ENCODE measurements around the gene DISC1. TPM values are rescaled to one million over a fixed set of nuclear protein-coding genes. Genes with fewer than 3 reads are reported as not detected.

DISC1 gene
- polyA plus RNA-seq, 3 donors = 5.5 to 14.7 (median 5.8) TPM

DNA sequence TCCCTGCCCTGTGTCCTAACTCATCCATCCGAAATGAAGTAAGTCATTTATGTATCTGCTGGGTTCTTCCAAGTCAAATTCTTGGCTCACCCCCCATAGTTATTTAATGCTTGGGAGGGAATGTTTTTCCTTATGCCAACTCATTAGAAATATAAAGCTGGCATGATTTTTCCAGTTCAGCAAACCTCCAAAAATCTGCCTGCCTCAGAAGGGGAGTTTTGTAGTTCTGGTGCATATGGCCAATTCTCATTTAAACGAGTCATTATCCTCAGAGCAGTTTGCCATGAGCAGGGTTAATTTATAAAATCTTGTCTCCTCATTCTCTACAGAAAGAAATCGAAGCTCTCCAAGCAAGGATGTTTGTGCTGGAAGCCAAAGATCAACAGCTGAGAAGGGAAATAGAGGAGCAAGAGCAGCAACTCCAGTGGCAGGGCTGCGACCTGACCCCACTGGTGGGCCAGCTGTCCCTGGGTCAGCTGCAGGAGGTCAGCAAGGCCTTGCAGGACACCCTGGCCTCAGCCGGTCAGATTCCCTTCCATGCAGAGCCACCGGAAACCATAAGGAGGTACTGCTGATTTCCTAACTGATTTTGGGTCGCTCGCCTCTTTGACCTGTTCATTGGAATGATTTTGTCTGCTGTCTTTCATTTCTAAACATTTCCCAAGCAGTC lies 144.1 kb downstream of the DISC1 start:
- Histone ChIP-seq H3K36me3 (replicated peaks in 1 of 2; ENCODE audit: control insufficient read depth in 1 of 2, insufficient read depth in 2 of 2, low read length in 2 of 2) (peaks cover 47 to 61% of the 10 kb centered on the region in 2 donors), H3K9me3 (replicated peaks in 1 of 2; ENCODE audit: control insufficient read depth in 1 of 2, insufficient read depth in 1 of 2, low read length in 2 of 2) (no peaks in the 10 kb centered on the region), H4K20me1 (ENCODE audit: insufficient read depth, low read length) (peaks cover 7% of the 10 kb centered on the region), H3K79me2 (ENCODE audit: insufficient read depth, low read length) (peaks cover 7% of the 10 kb centered on the region), H3K9ac (ENCODE audit: insufficient read depth, low read length, poor library complexity, severe bottlenecking) (no peak overlapping the region), H2AFZ (ENCODE audit: insufficient read depth, low read depth, low read length, poor library complexity, severe bottlenecking) (no peak overlapping the region), H3K27ac (ENCODE audit: low read depth in 1 of 2, low read length in 2 of 2) (no peak overlapping the region), H3K4me1 (ENCODE audit: control insufficient read depth in 1 of 2, insufficient read depth in 2 of 2, low read length in 2 of 2) (peaks cover 25 to 28% of the 10 kb centered on the region in 2 donors), H3K27me3 (ENCODE audit: control insufficient read depth in 2 of 2, insufficient read depth in 2 of 2, low read length in 2 of 2) (no peaks in the 10 kb centered on the region), H3K4me3 (replicated peaks in 1 of 3; ENCODE audit: low read depth in 2 of 3, low read length in 3 of 3) (no peak overlapping the region), H3K4me2 (replicated peaks; ENCODE audit: extremely low read depth, low read length, poor library complexity, severe bottlenecking) (no peak overlapping the region)
- Mint-ChIP-seq H3K4me3 (no peak overlapping the region), H3K27ac (no peak overlapping the region), H3K9me3 (peaks cover 0 to 2% (median 0%) of the 10 kb centered on the region in 7 donors), H3K4me1 (peaks cover 28% of the 10 kb centered on the region), H3K27me3 (ENCODE audit: low read depth in 3 of 3) (no peaks in the 10 kb centered on the region), H3K36me3 (peaks cover 64 to 78% of the 10 kb centered on the region in 2 donors)
- 100% methylated on average over 1 of the region's 8 CpGs for WGBS (ENCODE audit: insufficient coverage)
- intact Hi-C loops (cut with micrococcal nuclease) = no loop called here
- TF ChIP-seq, protein P1, sequence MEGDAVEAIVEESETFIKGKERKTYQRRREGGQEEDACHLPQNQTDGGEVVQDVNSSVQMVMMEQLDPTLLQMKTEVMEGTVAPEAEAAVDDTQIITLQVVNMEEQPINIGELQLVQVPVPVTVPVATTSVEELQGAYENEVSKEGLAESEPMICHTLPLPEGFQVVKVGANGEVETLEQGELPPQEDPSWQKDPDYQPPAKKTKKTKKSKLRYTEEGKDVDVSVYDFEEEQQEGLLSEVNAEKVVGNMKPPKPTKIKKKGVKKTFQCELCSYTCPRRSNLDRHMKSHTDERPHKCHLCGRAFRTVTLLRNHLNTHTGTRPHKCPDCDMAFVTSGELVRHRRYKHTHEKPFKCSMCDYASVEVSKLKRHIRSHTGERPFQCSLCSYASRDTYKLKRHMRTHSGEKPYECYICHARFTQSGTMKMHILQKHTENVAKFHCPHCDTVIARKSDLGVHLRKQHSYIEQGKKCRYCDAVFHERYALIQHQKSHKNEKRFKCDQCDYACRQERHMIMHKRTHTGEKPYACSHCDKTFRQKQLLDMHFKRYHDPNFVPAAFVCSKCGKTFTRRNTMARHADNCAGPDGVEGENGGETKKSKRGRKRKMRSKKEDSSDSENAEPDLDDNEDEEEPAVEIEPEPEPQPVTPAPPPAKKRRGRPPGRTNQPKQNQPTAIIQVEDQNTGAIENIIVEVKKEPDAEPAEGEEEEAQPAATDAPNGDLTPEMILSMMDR (IDR thresholded peaks at IDR 0.05) = no peak
- DNase-seq = no peak

DNA sequence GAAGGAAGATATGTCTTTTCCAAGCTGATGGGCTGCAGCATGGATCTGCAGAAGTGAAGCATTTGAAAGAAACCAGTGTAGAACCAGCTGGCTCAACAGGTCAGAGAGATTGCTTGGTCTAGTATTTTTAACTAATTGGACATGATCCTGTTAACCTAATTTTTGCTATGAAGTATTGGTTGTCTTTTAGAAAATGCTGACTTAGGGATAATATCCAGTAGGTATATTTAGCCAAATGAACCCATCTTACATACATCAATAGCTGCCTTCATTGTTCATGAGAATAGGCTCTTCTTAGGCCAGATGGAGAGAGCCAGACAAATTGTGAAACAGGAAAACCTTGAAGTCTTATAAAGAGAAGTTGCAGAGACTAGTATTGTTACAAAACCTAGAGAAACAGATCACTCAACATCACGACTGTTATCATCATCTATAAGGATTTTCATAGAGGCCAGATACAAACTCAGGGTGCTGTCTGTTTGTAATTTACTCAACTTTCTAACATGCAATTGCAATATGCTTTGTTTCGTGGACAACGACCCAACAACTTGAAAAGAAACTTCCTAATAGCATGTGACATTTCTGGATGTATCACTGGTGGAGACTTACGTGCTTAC lies 148.2 kb downstream of the DISC1 start:
- Histone ChIP-seq H3K4me3 (replicated peaks in 1 of 3; ENCODE audit: low read depth in 2 of 3, low read length in 3 of 3) (peak overlapping the region in 1 of 3 experiments; percentile 20), H3K27ac (ENCODE audit: low read depth in 1 of 2, low read length in 2 of 2) (peak overlapping the region; percentile 64 to 85), H3K79me2 (ENCODE audit: insufficient read depth, low read length) (peaks cover 38% of the 10 kb centered on the region), H2AFZ (ENCODE audit: insufficient read depth, low read depth, low read length, poor library complexity, severe bottlenecking) (no peak overlapping the region), H3K9ac (ENCODE audit: insufficient read depth, low read length, poor library complexity, severe bottlenecking) (no peak overlapping the region), H3K27me3 (ENCODE audit: control insufficient read depth in 2 of 2, insufficient read depth in 2 of 2, low read length in 2 of 2) (no peaks in the 10 kb centered on the region), H3K9me3 (replicated peaks in 1 of 2; ENCODE audit: control insufficient read depth in 1 of 2, insufficient read depth in 1 of 2, low read length in 2 of 2) (no peaks in the 10 kb centered on the region), H3K36me3 (replicated peaks in 1 of 2; ENCODE audit: control insufficient read depth in 1 of 2, insufficient read depth in 2 of 2, low read length in 2 of 2) (peaks cover 24 to 30% of the 10 kb centered on the region in 2 donors), H3K4me1 (ENCODE audit: control insufficient read depth in 1 of 2, insufficient read depth in 2 of 2, low read length in 2 of 2) (peaks cover 67 to 70% of the 10 kb centered on the region in 2 donors), H3K4me2 (replicated peaks; ENCODE audit: extremely low read depth, low read length, poor library complexity, severe bottlenecking) (peak overlapping the region; percentile 37), H4K20me1 (ENCODE audit: insufficient read depth, low read length) (peaks cover 14% of the 10 kb centered on the region)
- Mint-ChIP-seq H3K9me3 (peaks cover 0 to 2% (median 0%) of the 10 kb centered on the region in 7 donors), H3K36me3 (peaks cover 37 to 53% of the 10 kb centered on the region in 2 donors), H3K4me1 (peaks cover 70% of the 10 kb centered on the region), H3K27me3 (ENCODE audit: low read depth in 3 of 3) (no peaks in the 10 kb centered on the region), H3K4me3 (peak overlapping the region in 1 of 2 donors; percentile 77), H3K27ac (peak overlapping the region; percentile 92 to 96 (median 93))
- WGBS (ENCODE audit: insufficient coverage) = 0% methylated on average over 1 of the region's 4 CpGs
- intact Hi-C loops (cut with micrococcal nuclease) = no loop called here
- TF ChIP-seq, protein P1 (IDR thresholded peaks at IDR 0.05) = no peak
- peak; percentile 60 to 90 (median 75) for DNase-seq

Measured in CD14-positive monocyte (primary cell).